ENCODE data around the gene PPP1R3A.

Gene PPP1R3A

DNA sequence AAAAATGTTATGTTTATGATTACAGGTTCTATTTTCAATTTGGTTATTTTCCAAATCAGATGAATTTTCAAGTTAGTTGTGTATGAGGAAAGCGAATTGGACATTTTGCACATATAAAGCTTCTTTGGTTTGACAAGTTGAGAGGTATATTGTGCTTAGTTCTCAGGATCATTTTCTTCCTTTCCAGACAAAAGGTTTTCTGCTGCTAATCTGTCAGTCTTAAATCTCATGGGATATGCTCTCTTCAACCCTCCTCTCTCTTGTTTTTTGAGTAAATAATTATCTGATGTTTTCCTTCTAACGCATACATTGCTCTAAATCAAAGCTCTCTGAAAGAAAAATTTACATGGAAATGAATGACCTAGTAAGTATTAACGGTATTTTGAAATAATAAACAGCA, 77.9 kb downstream of the PPP1R3A start:
- H3K36me3 Mint-ChIP-seq (ENCODE audit: low read depth) = no peaks in the 10 kb centered on the region
- peaks cover 5% of the 10 kb centered on the region for H3K27me3 Mint-ChIP-seq (ENCODE audit: low read depth, poor library complexity)
- peaks cover 4% of the 10 kb centered on the region for H3K9me3 Mint-ChIP-seq
- no peak for DNase-seq
- H3K4me1 Mint-ChIP-seq = peaks cover 16% of the 10 kb centered on the region
- TF ChIP-seq, protein P1, sequence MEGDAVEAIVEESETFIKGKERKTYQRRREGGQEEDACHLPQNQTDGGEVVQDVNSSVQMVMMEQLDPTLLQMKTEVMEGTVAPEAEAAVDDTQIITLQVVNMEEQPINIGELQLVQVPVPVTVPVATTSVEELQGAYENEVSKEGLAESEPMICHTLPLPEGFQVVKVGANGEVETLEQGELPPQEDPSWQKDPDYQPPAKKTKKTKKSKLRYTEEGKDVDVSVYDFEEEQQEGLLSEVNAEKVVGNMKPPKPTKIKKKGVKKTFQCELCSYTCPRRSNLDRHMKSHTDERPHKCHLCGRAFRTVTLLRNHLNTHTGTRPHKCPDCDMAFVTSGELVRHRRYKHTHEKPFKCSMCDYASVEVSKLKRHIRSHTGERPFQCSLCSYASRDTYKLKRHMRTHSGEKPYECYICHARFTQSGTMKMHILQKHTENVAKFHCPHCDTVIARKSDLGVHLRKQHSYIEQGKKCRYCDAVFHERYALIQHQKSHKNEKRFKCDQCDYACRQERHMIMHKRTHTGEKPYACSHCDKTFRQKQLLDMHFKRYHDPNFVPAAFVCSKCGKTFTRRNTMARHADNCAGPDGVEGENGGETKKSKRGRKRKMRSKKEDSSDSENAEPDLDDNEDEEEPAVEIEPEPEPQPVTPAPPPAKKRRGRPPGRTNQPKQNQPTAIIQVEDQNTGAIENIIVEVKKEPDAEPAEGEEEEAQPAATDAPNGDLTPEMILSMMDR (IDR thresholded peaks at IDR 0.05) = no peak
- no peak overlapping the region for H3K4me3 Mint-ChIP-seq
- H3K27ac Mint-ChIP-seq = peak overlapping the region; percentile 32

DNA sequence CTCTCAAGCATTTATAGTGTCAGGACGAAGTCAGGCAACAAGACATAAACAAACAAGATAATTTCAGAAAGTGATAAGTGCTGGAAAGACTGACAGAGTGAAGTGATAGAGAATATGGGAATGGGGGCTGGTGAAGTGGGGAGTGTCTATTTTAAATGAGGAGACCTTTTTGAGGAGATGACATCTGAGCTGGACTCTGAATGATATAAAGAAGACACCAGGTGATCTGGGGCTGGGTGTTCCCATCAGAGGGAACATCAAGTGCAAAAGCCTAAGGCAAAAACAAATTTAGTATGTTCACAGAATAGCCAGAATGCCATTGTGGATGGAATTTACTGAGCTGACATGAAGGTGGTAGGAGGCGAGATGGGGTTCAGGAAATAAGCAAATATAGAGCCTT, 83.4 kb downstream of the PPP1R3A start:
- H3K36me3 Mint-ChIP-seq (ENCODE audit: low read depth) = no peaks in the 10 kb centered on the region
- no peak overlapping the region for H3K27ac Mint-ChIP-seq
- no peaks in the 10 kb centered on the region for H3K4me1 Mint-ChIP-seq
- no peak for DNase-seq
- no peak overlapping the region for H3K4me3 Mint-ChIP-seq
- TF ChIP-seq, protein P1 (IDR thresholded peaks at IDR 0.05) = no peak
- peaks cover 3% of the 10 kb centered on the region for H3K27me3 Mint-ChIP-seq (ENCODE audit: low read depth, poor library complexity)
- H3K9me3 Mint-ChIP-seq = peaks cover 4% of the 10 kb centered on the region

DNA sequence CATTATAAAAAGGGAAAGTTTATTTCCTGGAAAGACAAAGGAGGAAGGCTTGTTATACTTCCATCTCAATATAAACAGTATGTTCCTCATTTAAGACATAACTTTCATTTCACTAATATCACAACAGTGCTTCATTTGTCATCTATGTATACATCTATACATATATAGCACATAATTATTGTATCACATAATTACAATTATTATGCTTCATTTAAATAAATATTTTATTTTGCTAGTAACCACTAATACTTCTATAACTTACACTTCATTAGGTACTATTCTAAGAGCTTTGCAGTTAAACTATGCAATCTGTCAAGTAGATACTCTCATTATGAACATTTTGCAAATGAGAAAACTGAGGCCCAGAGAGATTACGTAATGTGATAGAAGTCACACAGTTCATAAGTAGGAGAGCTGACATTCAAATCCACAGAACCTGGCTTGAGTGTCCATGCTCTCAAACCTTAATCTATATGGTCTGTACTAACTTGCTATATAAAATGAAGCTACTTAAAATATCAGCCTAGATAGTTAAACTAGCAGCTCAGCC, 86.5 kb downstream of the PPP1R3A start:
- H3K4me3 Mint-ChIP-seq = no peak overlapping the region
- no peaks in the 10 kb centered on the region for H3K9me3 Mint-ChIP-seq
- no peaks in the 10 kb centered on the region for H3K27me3 Mint-ChIP-seq (ENCODE audit: low read depth, poor library complexity)
- TF ChIP-seq, protein P1 (IDR thresholded peaks at IDR 0.05) = no peak
- no peak overlapping the region for H3K27ac Mint-ChIP-seq
- no peaks in the 10 kb centered on the region for H3K4me1 Mint-ChIP-seq
- no peaks in the 10 kb centered on the region for H3K36me3 Mint-ChIP-seq (ENCODE audit: low read depth)
- no peak for DNase-seq

DNA sequence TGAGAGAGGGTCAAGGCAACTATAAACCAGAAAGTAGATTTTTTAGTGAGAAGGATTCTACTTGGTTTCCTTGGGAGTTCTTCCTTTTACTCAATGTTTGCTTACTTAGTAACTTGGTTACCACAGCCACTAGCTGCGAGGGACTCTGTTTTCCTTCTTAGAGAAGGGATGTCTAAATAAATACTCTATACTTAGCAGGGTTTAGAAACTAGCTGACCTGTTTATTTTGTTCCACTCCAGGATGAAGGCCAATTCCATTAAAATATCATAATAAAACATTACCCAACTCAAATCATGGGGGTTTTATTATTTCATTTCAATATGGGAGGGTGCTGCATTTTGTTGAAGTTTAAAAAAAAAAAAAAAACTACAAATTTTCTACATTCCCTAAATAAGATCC, 87.3 kb downstream of the PPP1R3A start:
- Mint-ChIP-seq H3K27ac (peak overlapping the region; percentile 83), H3K4me1 (no peaks in the 10 kb centered on the region), H3K36me3 (ENCODE audit: low read depth) (no peaks in the 10 kb centered on the region), H3K4me3 (no peak overlapping the region), H3K27me3 (ENCODE audit: low read depth, poor library complexity) (no peaks in the 10 kb centered on the region), H3K9me3 (no peaks in the 10 kb centered on the region)
- DNase-seq = no peak
- TF ChIP-seq, protein P1 (IDR thresholded peaks at IDR 0.05) = no peak

DNA sequence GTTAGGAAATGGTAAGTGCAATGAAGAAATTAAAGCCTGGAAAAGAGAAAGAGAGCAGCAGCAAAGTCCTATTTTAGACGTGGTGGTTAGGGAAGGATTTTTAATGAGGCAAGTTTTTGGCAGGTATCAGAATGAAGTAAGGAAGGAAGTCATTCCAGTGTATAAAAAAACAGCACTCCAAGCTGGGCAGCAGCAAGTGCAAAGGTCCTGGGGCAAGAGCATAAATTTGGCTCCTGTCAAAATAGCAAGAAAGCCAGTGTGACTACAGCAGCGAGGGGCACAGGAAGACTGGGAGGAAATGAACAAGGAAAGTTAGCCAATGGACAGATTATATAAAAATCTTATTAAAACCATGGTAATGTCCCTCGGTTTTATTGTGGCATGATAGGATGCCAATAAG, 90.2 kb downstream of the PPP1R3A start:
- DNase-seq = peak; percentile 7
- Mint-ChIP-seq H3K27ac (no peak overlapping the region), H3K36me3 (ENCODE audit: low read depth) (no peaks in the 10 kb centered on the region), H3K4me3 (no peak overlapping the region), H3K27me3 (ENCODE audit: low read depth, poor library complexity) (no peaks in the 10 kb centered on the region), H3K9me3 (no peaks in the 10 kb centered on the region), H3K4me1 (peaks cover 19% of the 10 kb centered on the region)
- TF ChIP-seq, protein P1 (IDR thresholded peaks at IDR 0.05) = no peak

Measured in nephron progenitor cell (in vitro differentiated cells).